ENCODE results near the gene CASKIN1.
"Not testable (repeated sequence)": the region's sequence is repeated elsewhere in the genome, so short reads cannot be mapped to it uniquely, and the experiment has no call there.

Gene CASKIN1

GRCh38 chr16:2210009-2210332 lies 13.6 kb upstream of the CASKIN1 start:
- DNase-seq, result no peak

- DNase-seq, result peak; percentile 80
These were observed 13.0 kb upstream of the CASKIN1 start for GRCh38 chr16:2209258-2210008.

- no peak for DNase-seq
These were observed 12.4 kb upstream of the CASKIN1 start for GRCh38 chr16:2208772-2209171.

DNA sequence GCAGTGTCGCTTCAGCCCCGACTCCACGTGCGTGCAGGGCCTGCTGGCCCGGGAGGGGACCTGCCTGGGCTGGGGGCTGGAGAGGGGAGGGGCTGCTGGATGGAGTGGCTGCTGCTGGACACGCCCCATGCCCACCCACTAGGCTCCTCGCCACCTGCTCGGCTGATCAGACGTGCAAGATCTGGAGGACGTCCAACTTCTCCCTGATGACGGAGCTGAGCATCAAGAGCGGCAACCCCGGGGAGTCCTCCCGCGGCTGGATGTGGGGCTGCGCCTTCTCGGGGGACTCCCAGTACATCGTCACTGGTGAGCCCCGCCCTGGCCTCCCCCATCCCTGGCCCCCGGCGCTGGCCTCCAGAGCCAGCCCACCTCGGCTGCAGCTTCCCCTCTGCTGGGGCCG lies 11.9 kb upstream of the CASKIN1 start:
- DNase-seq, result peak; percentile 61

DNA sequence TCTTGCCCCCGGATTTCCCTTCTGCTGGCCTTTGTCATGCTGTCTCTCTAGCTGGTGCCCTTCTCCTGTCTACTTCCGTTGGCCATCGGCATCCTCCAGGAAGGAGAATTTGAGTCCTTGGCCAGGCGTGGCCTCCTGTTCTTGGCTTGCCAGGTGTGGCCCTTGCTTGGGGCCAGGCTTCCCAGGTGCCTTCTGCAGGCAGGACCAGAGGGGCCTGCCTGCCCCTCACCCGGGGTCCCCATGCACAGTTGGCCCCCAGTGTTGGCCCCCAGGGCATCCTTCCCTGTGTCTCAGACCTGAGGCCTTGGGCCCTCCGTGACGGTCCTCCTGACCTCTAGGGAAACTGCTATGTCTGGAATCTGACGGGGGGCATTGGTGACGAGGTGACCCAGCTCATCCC lies 11.5 kb upstream of the CASKIN1 start:
- no peak for DNase-seq

GRCh38 chr16:2206780-2207433 lies 10.5 kb upstream of the CASKIN1 start:
- peak; percentile 27 for DNase-seq

DNA sequence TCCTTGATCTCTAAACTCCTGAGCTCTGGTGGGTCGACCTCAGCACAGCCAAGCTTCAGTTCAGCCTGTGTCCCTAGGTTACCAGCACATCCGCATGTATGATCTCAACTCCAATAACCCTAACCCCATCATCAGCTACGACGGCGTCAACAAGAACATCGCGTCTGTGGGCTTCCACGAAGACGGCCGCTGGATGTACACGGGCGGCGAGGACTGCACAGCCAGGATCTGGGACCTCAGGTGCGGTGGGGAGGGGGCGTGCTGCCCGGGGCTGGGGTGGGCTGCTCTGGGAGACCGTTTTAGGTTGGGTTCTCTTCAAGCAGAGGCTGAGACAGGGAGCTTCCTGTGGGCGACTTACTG lies 10.0 kb upstream of the CASKIN1 start:
- DNase-seq, result no peak

DNA sequence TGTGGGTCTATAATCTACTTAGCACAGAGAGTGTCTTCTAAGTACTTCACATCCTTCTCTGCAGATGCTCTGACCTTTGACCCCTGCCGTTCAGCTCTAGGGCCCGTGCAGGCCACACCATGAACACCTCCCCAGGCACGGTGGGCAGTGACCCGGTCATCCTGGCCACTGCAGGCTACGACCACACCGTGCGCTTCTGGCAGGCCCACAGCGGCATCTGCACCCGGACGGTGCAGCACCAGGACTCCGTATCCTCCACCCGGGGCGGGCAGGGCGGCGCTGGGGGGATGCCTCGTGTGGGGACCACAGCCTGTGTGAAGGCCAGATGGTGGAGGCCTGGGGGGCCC lies 9.5 kb upstream of the CASKIN1 start:
- no peak for DNase-seq

GRCh38 chr16:2205104-2205966 lies 8.9 kb upstream of the CASKIN1 start, which contains the start of gene MLST8:
Gene MLST8, plus strand, starts transcription at chr16:2205454. Its CDS starts 632 bp downstream, at chr16:2206086.
- DNase-seq, result peak; percentile 92

- no peak for DNase-seq
These were observed 8.2 kb upstream of the CASKIN1 start for GRCh38 chr16:2204416-2205103.

- not testable (repeated sequence) for DNase-seq
These were observed 6.8 kb upstream of the CASKIN1 start for GRCh38 chr16:2203119-2203688.

GRCh38 chr16:2200313-2200712 lies 3.9 kb upstream of the CASKIN1 start:
- no peak for DNase-seq

- no peak for DNase-seq
These were observed 3.3 kb upstream of the CASKIN1 start for GRCh38 chr16:2199621-2200139.

GRCh38 chr16:2199095-2199494 lies 2.7 kb upstream of the CASKIN1 start:
- no peak for DNase-seq

DNA sequence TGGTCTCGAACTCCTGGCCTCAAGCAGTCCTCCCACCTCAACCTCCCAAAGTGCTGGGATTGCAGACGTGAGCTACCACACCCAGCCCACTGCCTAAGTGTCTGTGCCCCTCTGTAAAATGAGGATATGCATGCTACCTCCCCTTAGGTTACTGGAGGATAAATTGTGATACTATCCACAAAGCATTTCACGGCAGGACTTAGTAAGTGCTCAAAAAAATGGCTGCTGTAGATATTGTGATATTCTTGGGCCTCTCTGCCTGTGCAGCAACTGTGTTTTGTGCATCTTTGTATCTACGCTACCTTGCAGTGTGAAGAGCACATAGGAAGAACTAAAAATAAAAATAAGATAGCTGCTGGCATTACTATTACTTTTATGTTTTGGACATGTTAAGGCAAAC lies 1.9 kb upstream of the CASKIN1 start:
- no peak for DNase-seq

- no peak for DNase-seq
These were observed 1.4 kb upstream of the CASKIN1 start for GRCh38 chr16:2197765-2198164.

DNA sequence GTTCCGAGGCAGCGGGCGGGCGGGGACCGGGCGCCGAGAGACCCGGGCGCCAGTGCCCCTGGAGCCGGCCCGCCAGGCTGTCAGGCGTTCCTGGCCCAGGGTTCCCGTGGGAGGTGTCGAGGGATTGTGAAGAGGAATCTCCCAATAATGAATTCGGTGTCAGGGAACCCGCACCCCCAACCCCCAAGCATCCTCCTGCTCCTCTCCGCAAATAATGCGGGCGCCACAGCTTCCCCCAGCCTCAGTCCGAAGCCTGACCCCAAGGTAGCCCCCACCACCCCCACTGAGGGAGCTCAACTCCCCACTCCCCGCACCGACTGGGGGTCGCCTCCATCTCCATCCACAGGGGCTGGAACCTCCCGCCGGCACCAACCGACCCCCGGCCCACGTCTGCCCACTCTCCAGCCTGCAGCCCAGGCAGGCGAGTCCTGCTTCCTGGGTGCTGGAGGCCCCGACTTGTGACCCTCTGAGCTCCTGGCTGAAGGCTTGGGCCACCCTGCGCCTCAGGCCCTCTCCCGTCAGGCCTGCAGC lies 641 bp upstream of the CASKIN1 start:
- no peak for DNase-seq

GRCh38 chr16:2195322-2196161 lies 863 bp downstream of the CASKIN1 start:
- peak; percentile 54 for DNase-seq

GRCh38 chr16:2194852-2195321 lies 1.5 kb downstream of the CASKIN1 start:
- DNase-seq, result peak; percentile 75

DNA sequence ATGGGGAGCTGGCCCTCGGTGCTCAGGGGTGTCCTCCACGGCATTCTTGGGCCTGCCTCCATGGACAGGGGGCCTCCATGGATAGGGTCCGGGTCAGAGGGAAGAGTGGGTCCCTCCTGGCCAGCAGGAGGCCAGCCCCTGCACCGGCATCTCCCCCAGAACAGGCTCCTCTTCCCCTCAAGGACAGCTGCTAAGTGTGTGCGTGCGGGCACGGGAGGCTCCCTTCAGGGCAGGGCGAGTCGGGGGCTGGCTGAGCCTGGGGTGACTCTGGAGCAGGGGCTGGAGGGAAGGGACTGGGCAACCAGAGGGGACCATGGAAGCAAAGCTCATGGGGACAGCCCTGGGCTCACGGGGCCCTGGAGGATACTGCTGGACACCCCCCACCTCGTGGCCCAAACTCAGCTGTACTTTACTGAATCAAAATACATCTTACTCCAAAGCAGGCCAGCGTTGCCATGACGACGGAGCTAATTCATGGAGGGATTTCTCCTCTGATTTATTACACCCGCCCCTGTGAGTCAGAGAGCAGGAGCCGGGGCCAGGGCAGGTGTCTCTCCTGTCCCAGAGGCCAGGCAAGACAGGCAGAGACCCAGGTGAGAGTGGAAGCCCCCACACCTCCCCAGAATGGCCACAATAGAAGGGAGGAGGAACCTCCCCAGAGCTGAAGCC lies 2.1 kb downstream of the CASKIN1 start:
- DNase-seq, result peak; percentile 59

DNA sequence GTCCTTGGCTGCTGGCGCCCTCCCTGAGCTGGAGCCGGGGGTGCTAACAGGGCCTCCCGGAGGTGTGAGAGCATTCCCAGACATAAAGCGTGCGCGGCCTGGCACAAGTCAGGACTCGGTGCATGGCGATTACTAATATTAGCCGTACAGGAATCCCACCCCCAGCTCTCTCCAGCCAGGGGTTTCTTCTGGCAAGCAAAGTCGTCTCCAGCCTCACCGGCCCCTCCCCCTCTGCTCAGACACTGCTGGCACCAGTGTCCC lies 5.0 kb downstream of the CASKIN1 start:
- DNase-seq, result no peak
